Osteoblast (primary cell): ENCODE results near the gene GALNT2. TPM values are rescaled to one million over a fixed set of nuclear protein-coding genes. Genes with fewer than 3 reads are reported as not detected.
A peak's percentile ranks its signal among the peaks of the same experiment; 100 is the strongest.

Source experiments
- DNase-seq: peaks from one replicate; pipeline ENCODE4 v3.0.0; 2011; ENCODE audit warnings: low spot score, mixed read lengths; ENCODE audit not compliant: insufficient read length; ENCODE audit errors: missing footprints
- H2AFZ ChIP-seq: 2 replicates; pipeline ENCODE4 v1.6.0; 2011; ENCODE audit warnings: mild to moderate bottlenecking, low read length
- H3K27ac ChIP-seq: 2 replicates; pipeline ENCODE4 v1.5.1; 2011; ENCODE audit warnings: mild to moderate bottlenecking, low read depth, low read length, moderate library complexity
- H3K27me3 ChIP-seq: 2 replicates; pipeline ENCODE4 v1.6.0; 2012; ENCODE audit warnings: mild to moderate bottlenecking, control low read depth, inconsistent platforms, low read length, moderate library complexity; ENCODE audit not compliant: insufficient read depth
- H3K36me3 ChIP-seq: 2 replicates; pipeline ENCODE4 v1.5.1; 2011; ENCODE audit warnings: mild to moderate bottlenecking, low read length, control low read depth, moderate library complexity; ENCODE audit not compliant: insufficient read depth
- H3K4me1 ChIP-seq: 2 replicates; pipeline ENCODE4 v1.5.1; 2011; ENCODE audit warnings: mild to moderate bottlenecking, low read length, control low read depth, moderate library complexity; ENCODE audit not compliant: insufficient read depth
- H3K4me2 ChIP-seq: 2 replicates; pipeline ENCODE4 v1.6.0; 2011; ENCODE audit warnings: mild to moderate bottlenecking, low read length; ENCODE audit not compliant: insufficient read depth
- H3K4me3 ChIP-seq: fragments of 200-600 bp; sonication (generic); 3 replicates; pipeline ENCODE4 v1.5.1; 2012; ENCODE audit warnings: mild to moderate bottlenecking, low read length, inconsistent platforms; ENCODE audit not compliant: insufficient read depth
- H3K79me2 ChIP-seq: 2 replicates; pipeline ENCODE4 v1.6.0; 2012; ENCODE audit warnings: mild to moderate bottlenecking, low read length, control low read depth, inconsistent platforms; ENCODE audit not compliant: insufficient read depth
- H3K9me3 ChIP-seq: 2 replicates; pipeline ENCODE4 v1.5.1; 2011; ENCODE audit warnings: low read depth, low read length, control low read depth
- H4K20me1 ChIP-seq: 2 replicates; pipeline ENCODE4 v1.6.0; 2012; ENCODE audit warnings: mild to moderate bottlenecking, low read length, control low read depth; ENCODE audit not compliant: insufficient read depth
- CTCF ChIP-seq: IDR thresholded peaks from 2 replicates; pipeline ENCODE4 v1.5.1; 2011; ENCODE audit warnings: mild to moderate bottlenecking, low read depth, low read length, moderate library complexity; ENCODE audit errors: extremely low read depth
- total RNA-seq: library from RNA; depleted of rRNA; stranded (reverse); fragments of >200 nt; gene quantifications from 2 replicates; pipeline ENCODE4 v1.2.3, GENCODE V29; 2012

GALNT2 gene
- total RNA-seq, 1 donor, result 83.2 TPM

DNA sequence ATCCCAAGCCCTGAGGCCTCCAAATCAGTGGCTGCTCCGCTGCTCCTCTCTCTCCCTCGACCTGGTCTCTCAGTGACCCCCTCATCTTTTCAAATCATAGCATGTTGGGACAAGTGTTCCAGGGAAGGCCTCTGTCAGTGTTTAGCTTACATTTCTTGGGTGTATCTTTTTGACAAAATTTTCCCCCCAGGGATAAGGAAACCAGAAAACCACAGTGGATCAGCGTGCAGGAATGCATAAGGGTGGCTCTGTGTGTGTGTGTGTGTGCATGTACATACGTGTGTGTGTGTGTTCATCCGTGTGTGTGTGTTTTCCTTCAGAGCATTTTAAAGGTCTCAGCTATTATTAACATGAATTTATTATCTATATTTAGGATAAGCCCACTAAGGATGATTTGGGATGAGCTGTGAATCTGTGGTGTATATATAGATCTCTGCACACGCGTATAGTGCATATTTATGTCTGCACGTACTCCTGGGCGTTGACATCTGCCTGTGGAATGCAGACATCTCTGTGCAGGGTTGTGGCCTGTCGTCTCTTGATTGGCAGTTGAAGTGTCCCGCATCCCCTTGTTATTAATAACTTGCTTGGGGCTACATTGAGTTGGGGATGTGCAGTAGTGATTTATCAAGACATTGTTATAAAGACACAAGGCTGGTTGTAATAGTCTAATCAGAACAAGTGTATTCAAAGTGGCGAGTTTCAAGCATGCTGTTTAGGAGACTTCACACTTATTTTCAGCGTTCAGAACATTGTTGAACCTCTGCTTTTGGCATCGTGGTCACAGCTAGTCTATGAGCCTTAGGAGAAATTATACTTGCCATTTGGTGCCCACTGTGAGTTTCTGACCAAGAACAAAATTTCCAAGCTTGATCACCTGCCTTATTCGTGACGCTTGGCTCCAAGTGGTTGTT is 55.6 kb downstream of the GALNT2 start:
- Histone ChIP-seq H2AFZ (no peak overlapping the region), H4K20me1 (peaks cover 66% of the 10 kb centered on the region), H3K4me2 (no peak overlapping the region), H3K79me2 (peaks cover 99% of the 10 kb centered on the region), H3K4me3 (no peak overlapping the region), H3K9me3 (no peaks in the 10 kb centered on the region), H3K27ac (peak overlapping the region; percentile 14), H3K27me3 (no peaks in the 10 kb centered on the region), H3K36me3 (peaks cover 6% of the 10 kb centered on the region), H3K4me1 (peaks cover 20% of the 10 kb centered on the region)
- DNase-seq, result no peak
- no peak for TF ChIP-seq CTCF

- no peak for DNase-seq
- no peak overlapping the region for H3K4me2 ChIP-seq
These were observed 56.5 kb downstream of the GALNT2 start for GRCh38 chr1:230123280-230124185.

DNA sequence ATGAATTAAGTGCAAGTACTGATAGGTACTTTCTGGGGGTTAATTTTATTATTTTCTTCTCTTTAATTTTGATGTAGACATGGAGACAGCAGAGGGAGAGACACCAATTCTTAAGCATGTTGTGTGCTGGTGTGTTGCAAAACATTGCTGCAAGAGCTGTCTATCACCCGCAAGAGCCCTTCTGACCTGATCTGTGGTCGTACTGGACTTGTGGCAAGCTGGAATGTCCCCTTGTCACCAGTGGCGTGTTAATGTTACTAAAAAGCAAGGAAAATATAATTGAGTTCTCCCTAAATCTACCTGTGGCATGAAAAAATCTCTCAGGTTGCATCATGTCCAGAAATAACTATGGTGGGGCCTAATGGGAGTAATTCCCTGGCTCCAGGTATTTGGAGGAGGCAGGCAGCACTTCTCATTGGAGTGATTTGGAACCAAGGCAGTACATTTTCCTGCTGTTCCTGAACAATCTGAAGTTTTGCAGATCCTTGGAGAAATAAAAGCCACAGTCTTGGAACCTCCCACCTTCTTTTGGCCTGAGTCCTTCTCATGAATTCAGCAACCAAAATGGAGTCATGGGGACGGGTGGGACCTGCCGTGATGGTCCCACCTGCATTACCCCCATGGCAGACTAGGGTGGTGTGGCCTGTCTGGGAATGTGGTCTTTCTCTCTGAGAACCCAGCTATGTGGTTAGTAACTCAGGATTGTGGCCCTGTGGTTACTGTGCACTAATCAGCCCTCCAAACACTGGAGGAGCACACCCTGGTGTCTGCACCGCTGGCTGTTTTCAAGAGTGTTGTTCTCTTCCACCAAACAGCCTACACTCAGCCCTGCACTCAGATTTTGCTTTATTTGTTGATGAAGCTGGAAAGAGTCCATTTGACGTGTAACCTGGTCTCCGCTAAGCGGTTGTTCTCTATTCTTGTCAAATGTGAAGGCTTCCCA is 57.4 kb downstream of the GALNT2 start:
- Histone ChIP-seq H3K4me2 (no peak overlapping the region), H3K79me2 (peaks cover 99% of the 10 kb centered on the region), H3K27ac (peak overlapping the region; percentile 20), H3K27me3 (no peaks in the 10 kb centered on the region), H3K9me3 (no peaks in the 10 kb centered on the region), H2AFZ (no peak overlapping the region), H3K36me3 (peaks cover 10% of the 10 kb centered on the region), H3K4me3 (no peak overlapping the region), H3K4me1 (peaks cover 20% of the 10 kb centered on the region), H4K20me1 (peaks cover 74% of the 10 kb centered on the region)
- no peak for TF ChIP-seq CTCF
- DNase-seq, result no peak

More at GRCh38 chr1:230123280-230124185, 56.5 kb downstream of the GALNT2 start:
- Histone ChIP-seq H4K20me1 (peaks cover 66% of the 10 kb centered on the region), H3K9me3 (no peaks in the 10 kb centered on the region), H3K79me2 (peaks cover 99% of the 10 kb centered on the region), H3K4me3 (no peak overlapping the region), H3K27ac (peak overlapping the region; percentile 20), H3K36me3 (peaks cover 6% of the 10 kb centered on the region), H3K27me3 (no peaks in the 10 kb centered on the region), H2AFZ (no peak overlapping the region), H3K4me1 (peaks cover 20% of the 10 kb centered on the region)
- TF ChIP-seq CTCF, result no peak
